Caco-2 (cell line): ENCODE results near the gene HHAT. TPM values are rescaled to one million over a fixed set of nuclear protein-coding genes. Genes with fewer than 3 reads are reported as not detected.

ENCODE experiments used
- BruUV-seq: library from RNA; stranded (reverse); fragments of 400-500 nt; replicated peaks from 2 replicates; lab custom pipeline; 2021; lab: Mats Ljungman, UMichigan
- CTCF ChIA-PET: fragments of 300-600 bp; sonication (Branson Sonifier 250); formaldehyde crosslinking; loops from one replicate; lab custom pipeline; 2022; ENCODE audit warnings: antibody characterized with exemption; lab: Charles Lee
- POLR2A ChIA-PET: fragments of 300-600 bp; sonication (Branson Sonifier 250); formaldehyde crosslinking; loops from one replicate; lab custom pipeline; 2022; ENCODE audit warnings: antibody characterized with exemption; lab: Charles Lee
- DNase-seq, 2 experiments: peaks; one replicate each; pipeline versions ENCODE4 v3.0.0 to v3.0.0-alpha.2; 2020 to 2022
- H3K27me3 ChIP-seq: replicated peaks from 2 replicates; pipeline ENCODE4 v1.6.0; 2011; ENCODE audit warnings: low read length; ENCODE audit not compliant: control insufficient read depth, insufficient read depth
- H3K36me3 ChIP-seq: 2 replicates; pipeline ENCODE4 v1.5.1; 2011; ENCODE audit warnings: low read length; ENCODE audit not compliant: control insufficient read depth, insufficient read depth
- H3K4me1 ChIP-seq: fragments of 250-450 bp; sonication (Bioruptor Pico); 2 replicates; pipeline ENCODE4 v1.5.1; 2020; ENCODE audit warnings: mild to moderate bottlenecking
- H3K4me3 ChIP-seq: 2 replicates; pipeline ENCODE4 v1.5.1; 2011; ENCODE audit warnings: low read depth, mild to moderate bottlenecking, control low read depth, low read length
- H3K9me3 ChIP-seq: fragments of 250-450 bp; sonication (Bioruptor Pico); 2 replicates; pipeline ENCODE4 v1.5.1; 2020; ENCODE audit warnings: mild to moderate bottlenecking, moderate library complexity
- H3K27ac Mint-ChIP-seq: one replicate; pipeline ENCODE4 v1.8.0; 2022; ENCODE audit warnings: mixed read lengths; ENCODE audit not compliant: unreplicated experiment
- H3K27me3 Mint-ChIP-seq: one replicate; pipeline ENCODE4 v1.8.0; 2022; ENCODE audit warnings: mixed read lengths; ENCODE audit not compliant: insufficient read depth, unreplicated experiment
- H3K36me3 Mint-ChIP-seq: one replicate; pipeline ENCODE4 v1.8.0; 2022; ENCODE audit warnings: mild to moderate bottlenecking, mixed read lengths; ENCODE audit not compliant: insufficient read depth, unreplicated experiment
- H3K4me1 Mint-ChIP-seq: one replicate; pipeline ENCODE4 v1.8.0; 2022; ENCODE audit warnings: low read depth, mixed read lengths; ENCODE audit not compliant: unreplicated experiment
- H3K4me3 Mint-ChIP-seq: one replicate; pipeline ENCODE4 v1.8.0; 2022; ENCODE audit warnings: mild to moderate bottlenecking, moderate library complexity, mixed read lengths; ENCODE audit not compliant: unreplicated experiment
- H3K9me3 Mint-ChIP-seq: one replicate; pipeline ENCODE4 v1.8.0; 2022; ENCODE audit warnings: mixed read lengths; ENCODE audit not compliant: unreplicated experiment
- intact Hi-C: fragments of 100-400 bp; cut with micrococcal nuclease; formaldehyde crosslinking; loops from one replicate; pipeline ENCODE4 v1.10.0; 2022; ENCODE audit not compliant: unreplicated experiment
- total RNA-seq: library from RNA; stranded (reverse); gene quantifications from 2 replicates; pipeline ENCODE4 v1.2.3, GENCODE V29; 2022
- TF ChIP-seq, protein P1 (sequence below), 2 experiments: fragments of 200-600 bp in 1 of 2; IDR thresholded peaks; 1 replicate in 1 of 2; 2 replicates in 1 of 2; pipeline versions ENCODE4 v1.5.1 to v1.8.0; 2011 to 2022; ENCODE audit warnings: antibody characterized with exemption in 1 of 2, control low read depth in 1 of 2, inconsistent platforms in 1 of 2, low read depth in 1 of 2, low read length in 1 of 2, mild to moderate bottlenecking in 1 of 2, moderate library complexity in 1 of 2; ENCODE audit not compliant: insufficient read depth in 1 of 2, severe bottlenecking in 1 of 2, unreplicated experiment in 1 of 2

Gene HHAT
- total RNA-seq, 1 experiment from 2014 or later = 3.9 TPM

DNA sequence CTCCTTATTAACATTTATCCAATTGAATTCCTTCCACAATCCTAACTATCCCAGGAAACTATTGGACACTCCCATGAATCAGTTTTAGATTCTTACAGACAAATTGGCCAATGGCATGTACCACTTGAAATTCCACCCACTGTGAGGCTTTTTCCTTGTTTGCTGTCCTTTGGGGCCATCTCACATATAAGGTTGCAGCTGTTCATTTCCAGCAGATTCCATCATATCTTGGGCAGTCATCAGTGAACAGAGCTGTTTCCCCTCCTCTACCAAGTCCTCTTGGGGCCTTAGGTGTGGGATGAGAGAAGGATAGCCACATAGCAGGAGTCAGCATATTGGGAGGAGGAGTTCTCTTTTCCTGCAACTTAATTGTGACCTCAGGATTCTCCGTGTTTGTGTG lies 109.1 kb downstream of the HHAT start:
- no peak for DNase-seq
- TF ChIP-seq, protein P1, sequence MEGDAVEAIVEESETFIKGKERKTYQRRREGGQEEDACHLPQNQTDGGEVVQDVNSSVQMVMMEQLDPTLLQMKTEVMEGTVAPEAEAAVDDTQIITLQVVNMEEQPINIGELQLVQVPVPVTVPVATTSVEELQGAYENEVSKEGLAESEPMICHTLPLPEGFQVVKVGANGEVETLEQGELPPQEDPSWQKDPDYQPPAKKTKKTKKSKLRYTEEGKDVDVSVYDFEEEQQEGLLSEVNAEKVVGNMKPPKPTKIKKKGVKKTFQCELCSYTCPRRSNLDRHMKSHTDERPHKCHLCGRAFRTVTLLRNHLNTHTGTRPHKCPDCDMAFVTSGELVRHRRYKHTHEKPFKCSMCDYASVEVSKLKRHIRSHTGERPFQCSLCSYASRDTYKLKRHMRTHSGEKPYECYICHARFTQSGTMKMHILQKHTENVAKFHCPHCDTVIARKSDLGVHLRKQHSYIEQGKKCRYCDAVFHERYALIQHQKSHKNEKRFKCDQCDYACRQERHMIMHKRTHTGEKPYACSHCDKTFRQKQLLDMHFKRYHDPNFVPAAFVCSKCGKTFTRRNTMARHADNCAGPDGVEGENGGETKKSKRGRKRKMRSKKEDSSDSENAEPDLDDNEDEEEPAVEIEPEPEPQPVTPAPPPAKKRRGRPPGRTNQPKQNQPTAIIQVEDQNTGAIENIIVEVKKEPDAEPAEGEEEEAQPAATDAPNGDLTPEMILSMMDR (IDR thresholded peaks at IDR 0.05; ENCODE audit: insufficient read depth in 1 of 2, low read depth in 1 of 2, low read length in 1 of 2, severe bottlenecking in 1 of 2, unreplicated experiment in 1 of 2) = no peak
- H3K4me3 Mint-ChIP-seq = no peak overlapping the region
- Histone ChIP-seq H3K36me3 (no peaks in the 10 kb centered on the region), H3K4me3 (no peak overlapping the region), H3K4me1 (no peaks in the 10 kb centered on the region), H3K9me3 (no peaks in the 10 kb centered on the region), H3K27me3 (no peaks in the 10 kb centered on the region)
- H3K27ac Mint-ChIP-seq = no peak overlapping the region
- peaks cover 4% of the 10 kb centered on the region for H3K4me1 Mint-ChIP-seq
- H3K9me3 Mint-ChIP-seq = no peaks in the 10 kb centered on the region
- ChIA-PET POLR2A (no interaction called here), CTCF (no interaction called here)
- no peaks in the 10 kb centered on the region for H3K36me3 Mint-ChIP-seq
- no TSS peak for BruUV-seq
- H3K27me3 Mint-ChIP-seq = no peaks in the 10 kb centered on the region
- intact Hi-C loops = no loop called here

DNA sequence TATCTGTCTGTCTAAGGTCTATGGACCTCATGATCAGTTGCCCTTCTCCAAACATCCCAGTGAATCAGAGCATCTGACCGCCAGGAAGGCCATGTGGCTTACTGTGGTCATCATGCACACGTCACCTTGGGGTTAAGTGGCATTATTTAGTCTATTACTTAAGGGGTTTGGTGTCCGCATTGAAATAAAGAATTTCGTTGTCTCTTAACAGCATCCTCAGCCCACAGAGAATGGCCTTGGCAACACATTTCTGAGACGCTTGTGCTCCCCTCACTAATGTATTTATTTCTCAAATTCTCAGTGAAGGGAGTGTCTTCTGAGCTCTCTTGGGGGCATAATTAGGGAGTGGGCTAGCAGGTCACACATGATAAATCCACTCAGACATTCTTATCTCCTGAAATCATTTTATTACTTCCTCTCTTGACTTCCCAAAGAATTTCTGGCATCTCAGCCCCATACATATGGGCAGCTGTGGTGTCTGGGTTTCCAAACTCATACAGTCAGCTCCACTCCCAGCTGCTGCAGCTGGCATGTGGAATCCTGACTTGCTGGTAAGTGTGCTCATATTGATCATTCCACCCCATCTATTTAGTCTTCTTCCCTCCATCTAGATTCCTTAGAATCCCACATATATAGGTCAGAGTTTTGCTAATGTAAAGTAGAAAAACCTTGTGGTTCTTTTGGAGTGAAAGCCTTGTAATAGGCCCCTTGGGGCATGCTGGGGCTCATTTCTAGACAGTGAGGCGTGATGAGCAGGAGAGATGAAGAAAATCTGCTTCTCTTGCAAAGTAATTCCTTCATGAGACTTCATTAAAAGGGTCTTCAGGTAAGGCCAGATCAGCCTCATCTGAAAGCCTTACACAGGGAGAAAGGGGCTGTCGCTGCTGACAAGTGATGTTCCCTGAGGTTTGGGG lies 110.5 kb downstream of the HHAT start:
- BruUV-seq = no TSS peak
- Mint-ChIP-seq H3K9me3 (no peaks in the 10 kb centered on the region), H3K27ac (no peak overlapping the region), H3K4me3 (no peak overlapping the region), H3K36me3 (no peaks in the 10 kb centered on the region), H3K4me1 (peaks cover 4% of the 10 kb centered on the region), H3K27me3 (no peaks in the 10 kb centered on the region)
- H3K4me1 ChIP-seq = no peaks in the 10 kb centered on the region
- no peaks in the 10 kb centered on the region for H3K9me3 ChIP-seq
- CTCF ChIA-PET = no interaction called here
- H3K4me3 ChIP-seq = no peak overlapping the region
- H3K27me3 ChIP-seq = no peaks in the 10 kb centered on the region
- POLR2A ChIA-PET = no interaction called here
- TF ChIP-seq, protein P1 (IDR thresholded peaks at IDR 0.05; ENCODE audit: insufficient read depth in 1 of 2, low read depth in 1 of 2, low read length in 1 of 2, severe bottlenecking in 1 of 2, unreplicated experiment in 1 of 2) = no peak
- intact Hi-C loops = no loop called here
- no peak for DNase-seq
- no peaks in the 10 kb centered on the region for H3K36me3 ChIP-seq

DNA sequence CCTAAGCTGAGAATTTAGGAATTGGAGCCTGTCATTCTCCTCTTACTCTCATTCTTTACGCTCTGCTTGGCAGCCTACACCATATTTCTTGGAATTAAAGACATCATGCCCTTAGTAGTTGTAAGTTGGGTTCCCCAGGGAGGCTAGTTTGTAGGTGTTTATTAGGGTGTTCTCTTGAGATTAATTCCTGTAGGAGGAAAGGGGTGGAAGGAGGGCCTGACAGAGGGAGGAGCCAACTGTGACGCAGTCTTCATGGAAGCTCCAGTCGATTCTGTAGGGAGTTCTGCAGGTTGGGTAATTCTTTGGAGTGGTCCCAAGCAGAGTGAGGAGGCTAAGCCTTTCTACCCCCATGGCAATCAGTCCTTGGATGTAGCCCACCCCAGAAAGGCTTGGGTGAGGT lies 111.4 kb downstream of the HHAT start:
- CTCF ChIA-PET = no interaction called here

More for the DNA sequence above, 111.4 kb downstream of the HHAT start:
- no peaks in the 10 kb centered on the region for H3K36me3 Mint-ChIP-seq
- Histone ChIP-seq H3K36me3 (no peaks in the 10 kb centered on the region), H3K9me3 (no peaks in the 10 kb centered on the region), H3K27me3 (no peaks in the 10 kb centered on the region), H3K4me3 (no peak overlapping the region), H3K4me1 (no peaks in the 10 kb centered on the region)
- peaks cover 4% of the 10 kb centered on the region for H3K4me1 Mint-ChIP-seq
- no peaks in the 10 kb centered on the region for H3K27me3 Mint-ChIP-seq
- H3K9me3 Mint-ChIP-seq = no peaks in the 10 kb centered on the region
- H3K4me3 Mint-ChIP-seq = no peak overlapping the region
- intact Hi-C loops = no loop called here
- TF ChIP-seq, protein P1 (IDR thresholded peaks at IDR 0.05; ENCODE audit: insufficient read depth in 1 of 2, low read depth in 1 of 2, low read length in 1 of 2, severe bottlenecking in 1 of 2, unreplicated experiment in 1 of 2) = no peak
- POLR2A ChIA-PET = no interaction called here
- no TSS peak for BruUV-seq
- H3K27ac Mint-ChIP-seq = no peak overlapping the region
- DNase-seq = no peak
